Anterior cingulate cortex (tissue), 58 donors: Measurements from ENCODE around the gene GRB2.
"Not testable (repeated sequence)": the region's sequence is repeated elsewhere in the genome, so short reads cannot be mapped to it uniquely, and the experiment has no call there.

Experiments
- DNase-seq, 58 donors: peaks; one replicate each; lab custom pipeline; 2025; lab: John Stamatoyannopoulos, UW

Gene GRB2

GRCh38 chr17:75405365-75406221 lies at the start of gene GRB2:
Gene GRB2 (minus strand): TSS chr17:75405678. CDS start chr17:75393628, 12,050 bp downstream.
- peak; percentile 89 to 99 (median 97) for DNase-seq

- not testable (repeated sequence) for DNase-seq
Measured at GRCh38 chr17:75454672-75455071, 49.2 kb upstream of the GRB2 start.

GRCh38 chr17:75454193-75454592 lies 48.7 kb upstream of the GRB2 start:
- no peak for DNase-seq

GRCh38 chr17:75450270-75450669 lies 44.8 kb upstream of the GRB2 start:
- DNase-seq, result no peak

GRCh38 chr17:75447951-75448856 lies 42.7 kb upstream of the GRB2 start:
- no peak for DNase-seq

GRCh38 chr17:75445896-75446295 lies 40.4 kb upstream of the GRB2 start:
- DNase-seq, result not testable (repeated sequence)

- no peak for DNase-seq
Measured at GRCh38 chr17:75445296-75445695, 39.8 kb upstream of the GRB2 start.

- DNase-seq, result no peak
Measured at GRCh38 chr17:75442168-75443103, 37.0 kb upstream of the GRB2 start.

- no peak for DNase-seq
Measured at GRCh38 chr17:75440738-75441448, 35.4 kb upstream of the GRB2 start.

GRCh38 chr17:75439287-75439686 lies 33.8 kb upstream of the GRB2 start:
- DNase-seq, result no peak

GRCh38 chr17:75437404-75437803 lies 31.9 kb upstream of the GRB2 start:
- DNase-seq, result not testable (repeated sequence)

- not testable (repeated sequence) for DNase-seq
Measured at GRCh38 chr17:75434433-75434832, 29.0 kb upstream of the GRB2 start.

GRCh38 chr17:75433218-75433783 lies 27.8 kb upstream of the GRB2 start:
- DNase-seq, result no peak

- peak in 2 of 58 donors; percentile 1 to 8 for DNase-seq
Measured at GRCh38 chr17:75430159-75430974, 24.9 kb upstream of the GRB2 start.

GRCh38 chr17:75428543-75429469 lies 23.3 kb upstream of the GRB2 start:
- DNase-seq, result peak in 18 of 58 donors; percentile 1 to 62 (median 18)

- no peak for DNase-seq
Measured at GRCh38 chr17:75418531-75418930, 13.1 kb upstream of the GRB2 start.

- no peak for DNase-seq
Measured at GRCh38 chr17:75417054-75417580, 11.6 kb upstream of the GRB2 start.
